ENCODE data around the gene DCLK1. TPM values are rescaled to one million over a fixed set of nuclear protein-coding genes. Genes with fewer than 3 reads are reported as not detected.

The DCLK1 gene
- total RNA-seq, 1 donor from 2014 or later: 36.1 TPM

GRCh38 chr13:35782793-35783192, 348.4 kb downstream of the DCLK1 start:
- H3K9me3 ChIP-seq: no peaks in the 10 kb centered on the region
- TF ChIP-seq POLR2AphosphoS5 (IDR thresholded peaks at IDR 0.05; ENCODE audit: insufficient read depth in 1 of 2, low read depth in 1 of 2) (no peak), CTCF (IDR thresholded peaks at IDR 0.05) (no peak), POLR2A (IDR thresholded peaks at IDR 0.05) (no peak)
- intact Hi-C loops (cut with DNase I): no loop called here
- H3K36me3 ChIP-seq: no peaks in the 10 kb centered on the region
- no peak overlapping the region for H3K27ac ChIP-seq
- H3K27me3 ChIP-seq: no peaks in the 10 kb centered on the region
- peaks cover 15% of the 10 kb centered on the region for H3K4me1 ChIP-seq
- no peak for DNase-seq (ENCODE audit: extremely low spot score in 2 of 2)
- no peak overlapping the region for H3K4me3 ChIP-seq

GRCh38 chr13:35781036-35782000, 349.9 kb downstream of the DCLK1 start:
- intact Hi-C loops (cut with DNase I): no loop called here
- no peak for DNase-seq (ENCODE audit: extremely low spot score in 2 of 2)
- Histone ChIP-seq H3K9me3 (no peaks in the 10 kb centered on the region), H3K27ac (no peak overlapping the region), H3K4me1 (peaks cover 15% of the 10 kb centered on the region), H3K27me3 (no peaks in the 10 kb centered on the region), H3K36me3 (no peaks in the 10 kb centered on the region), H3K4me3 (no peak overlapping the region)
- TF ChIP-seq POLR2A (IDR thresholded peaks at IDR 0.05): no peak
- TF ChIP-seq POLR2AphosphoS5 (IDR thresholded peaks at IDR 0.05; ENCODE audit: insufficient read depth in 1 of 2, low read depth in 1 of 2): no peak
- TF ChIP-seq CTCF (IDR thresholded peaks at IDR 0.05): no peak

GRCh38 chr13:35780613-35781012, 350.6 kb downstream of the DCLK1 start:
- Histone ChIP-seq H3K27ac (no peak overlapping the region), H3K9me3 (no peaks in the 10 kb centered on the region), H3K4me3 (no peak overlapping the region), H3K4me1 (peaks cover 15% of the 10 kb centered on the region), H3K27me3 (no peaks in the 10 kb centered on the region), H3K36me3 (no peaks in the 10 kb centered on the region)
- intact Hi-C loops (cut with DNase I): no loop called here
- DNase-seq (ENCODE audit: extremely low spot score in 2 of 2): no peak
- TF ChIP-seq POLR2AphosphoS5 (IDR thresholded peaks at IDR 0.05; ENCODE audit: insufficient read depth in 1 of 2, low read depth in 1 of 2) (no peak), POLR2A (IDR thresholded peaks at IDR 0.05) (no peak), CTCF (IDR thresholded peaks at IDR 0.05) (no peak)

- Histone ChIP-seq H3K9me3 (no peaks in the 10 kb centered on the region), H3K36me3 (no peaks in the 10 kb centered on the region), H3K4me1 (no peaks in the 10 kb centered on the region), H3K27me3 (no peaks in the 10 kb centered on the region), H3K4me3 (no peak overlapping the region), H3K27ac (no peak overlapping the region)
- intact Hi-C loops (cut with DNase I): no loop called here
- TF ChIP-seq CTCF (IDR thresholded peaks at IDR 0.05) (no peak), POLR2AphosphoS5 (IDR thresholded peaks at IDR 0.05; ENCODE audit: insufficient read depth in 1 of 2, low read depth in 1 of 2) (no peak), POLR2A (IDR thresholded peaks at IDR 0.05) (no peak)
- no peak for DNase-seq (ENCODE audit: extremely low spot score in 2 of 2)
Measured at GRCh38 chr13:35771898-35772297, 359.3 kb downstream of the DCLK1 start.

GRCh38 chr13:35770756-35771297, 360.4 kb downstream of the DCLK1 start:
- H3K4me3 ChIP-seq: no peak overlapping the region
- no peak for DNase-seq (ENCODE audit: extremely low spot score in 2 of 2)
- H3K9me3 ChIP-seq: no peaks in the 10 kb centered on the region
- no peaks in the 10 kb centered on the region for H3K27me3 ChIP-seq
- no peak for TF ChIP-seq CTCF (IDR thresholded peaks at IDR 0.05)
- no peak for TF ChIP-seq POLR2AphosphoS5 (IDR thresholded peaks at IDR 0.05; ENCODE audit: insufficient read depth in 1 of 2, low read depth in 1 of 2)
- TF ChIP-seq POLR2A (IDR thresholded peaks at IDR 0.05): no peak
- H3K36me3 ChIP-seq: no peaks in the 10 kb centered on the region
- H3K27ac ChIP-seq: no peak overlapping the region
- no peaks in the 10 kb centered on the region for H3K4me1 ChIP-seq
- intact Hi-C loops (cut with DNase I): no loop called here

Data from vagina (tissue), 2 donors.